GM12874 (cell line): ENCODE results near the gene C12orf57.

Source experiments
- CTCF ChIP-seq: IDR thresholded peaks from 2 replicates; pipeline ENCODE4 v1.5.1; 2011; ENCODE audit warnings: low read depth, mild to moderate bottlenecking, control low read depth, low read length, moderate library complexity; ENCODE audit not compliant: insufficient read depth

The C12orf57 gene

GRCh38 chr12:6979021-6979420 is 35.2 kb downstream of the C12orf57 start:
- no peak for TF ChIP-seq CTCF

GRCh38 chr12:6979453-6979852 is 35.6 kb downstream of the C12orf57 start:
- no peak for TF ChIP-seq CTCF

GRCh38 chr12:6980075-6980474 is 36.3 kb downstream of the C12orf57 start:
- TF ChIP-seq CTCF, result no peak

GRCh38 chr12:6980740-6981139 is 36.9 kb downstream of the C12orf57 start:
- TF ChIP-seq CTCF, result no peak

GRCh38 chr12:6981152-6982052 is 37.6 kb downstream of the C12orf57 start:
- no peak for TF ChIP-seq CTCF

GRCh38 chr12:6982532-6982931 is 38.7 kb downstream of the C12orf57 start:
- no peak for TF ChIP-seq CTCF

- TF ChIP-seq CTCF, result no peak
These were observed 44.2 kb downstream of the C12orf57 start for GRCh38 chr12:6987956-6988553.
